ENCODE data around the gene ZSWIM4.

GRCh38 chr19:13823256-13823655, 28.0 kb downstream of the ZSWIM4 start:
- TF ChIP-seq RARB (CRISPR knock-in tag; IDR thresholded peaks at IDR 0.05) (no peak), ARNTL (CRISPR knock-in tag; IDR thresholded peaks at IDR 0.05; ENCODE audit: borderline replicate concordance, low read depth) (no peak), ZFP3 (CRISPR knock-in tag; IDR thresholded peaks at IDR 0.05) (no peak), ISL1 (CRISPR knock-in tag; IDR thresholded peaks at IDR 0.05) (no peak), TCF4 (CRISPR knock-in tag; IDR thresholded peaks at IDR 0.05; ENCODE audit: borderline replicate concordance) (no peak)

Measured in SK-N-SH treated with all-trans-retinoic acid at 6 μM for 48 hours (cell line).